Bronchial epithelial cell (primary cell): ENCODE measurements around the gene PCP2. TPM values are rescaled to one million over a fixed set of nuclear protein-coding genes. Genes with fewer than 3 reads are reported as not detected.

Experiments
- DNase-seq: peaks from one replicate; pipeline ENCODE4 v3.0.0-alpha.2; 2010; ENCODE audit warnings: low read depth
- FAIRE-seq: peaks from 2 replicates; lab custom pipeline; 2011; peaks lifted over from hg19 to GRCh38; lab: Jason Lieb, UNC
- H3K27me3 ChIP-seq: 2 replicates; pipeline ENCODE4 v1.5.1; 2011; ENCODE audit warnings: low read length; ENCODE audit not compliant: control insufficient read depth, insufficient read depth
- H3K36me3 ChIP-seq: 2 replicates; pipeline ENCODE4 v1.5.1; 2011; ENCODE audit warnings: low read length; ENCODE audit not compliant: control insufficient read depth, insufficient read depth
- H3K4me3 ChIP-seq: 2 replicates; pipeline ENCODE4 v1.5.1; 2011; ENCODE audit warnings: mild to moderate bottlenecking, low read depth, low read length, control low read depth
- CTCF ChIP-seq: IDR thresholded peaks from 2 replicates; pipeline ENCODE4 v1.5.1; 2011; ENCODE audit warnings: mild to moderate bottlenecking, moderate library complexity, low read length, control low read depth, inconsistent platforms; ENCODE audit not compliant: insufficient read depth, severe bottlenecking
- total RNA-seq: library from RNA; depleted of rRNA; stranded (reverse); fragments of >200 nt; gene quantifications from 2 replicates; pipeline ENCODE4 v1.2.1, GENCODE V29; 2014

PCP2 gene
- total RNA-seq, 1 donor from 2014 or later, result not detected

- no peaks in the 10 kb centered on the region for H3K27me3 ChIP-seq
- DNase-seq (no peak), FAIRE-seq (no peak)
- peaks cover 8% of the 10 kb centered on the region for H3K36me3 ChIP-seq
- no peak for TF ChIP-seq CTCF
- H3K4me3 ChIP-seq, result no peak overlapping the region
These were observed 20.9 kb downstream of the PCP2 start for GRCh38 chr19:7612282-7613274.

- Histone ChIP-seq H3K4me3 (no peak overlapping the region), H3K36me3 (peaks cover 8% of the 10 kb centered on the region), H3K27me3 (no peaks in the 10 kb centered on the region)
- no peak for TF ChIP-seq CTCF
- no peak for FAIRE-seq
- no peak for DNase-seq
These were observed 21.8 kb downstream of the PCP2 start for GRCh38 chr19:7611541-7612279.

GRCh38 chr19:7610491-7611240 lies 22.9 kb downstream of the PCP2 start:
- peaks cover 8% of the 10 kb centered on the region for H3K36me3 ChIP-seq
- no peak for FAIRE-seq

GRCh38 chr19:7607874-7608560 lies 25.5 kb downstream of the PCP2 start:
- peaks cover 8% of the 10 kb centered on the region for H3K36me3 ChIP-seq
- no peak for FAIRE-seq
- no peak for TF ChIP-seq CTCF

More at GRCh38 chr19:7610491-7611240, 22.9 kb downstream of the PCP2 start:
- no peak overlapping the region for H3K4me3 ChIP-seq
- no peak for TF ChIP-seq CTCF
- no peaks in the 10 kb centered on the region for H3K27me3 ChIP-seq
- DNase-seq, result no peak

GRCh38 chr19:7607212-7607873 lies 26.2 kb downstream of the PCP2 start:
- Histone ChIP-seq H3K36me3 (peaks cover 7% of the 10 kb centered on the region), H3K4me3 (no peak overlapping the region), H3K27me3 (no peaks in the 10 kb centered on the region)
- no peak for TF ChIP-seq CTCF
- DNase-seq, result no peak
- FAIRE-seq, result no peak

More at GRCh38 chr19:7607874-7608560, 25.5 kb downstream of the PCP2 start:
- no peak overlapping the region for H3K4me3 ChIP-seq
- no peak for DNase-seq
- no peaks in the 10 kb centered on the region for H3K27me3 ChIP-seq
